Measurements from ENCODE around the gene CNTN1. TPM values are rescaled to one million over a fixed set of nuclear protein-coding genes. Genes with fewer than 3 reads are reported as not detected.

The CNTN1 gene
- total and polyA plus RNA-seq, 2 of the 8 experiments (the other 6 are each of a cell fraction or from before 2014, with no cell fraction given), result 7.2 to 21.8 TPM

DNA sequence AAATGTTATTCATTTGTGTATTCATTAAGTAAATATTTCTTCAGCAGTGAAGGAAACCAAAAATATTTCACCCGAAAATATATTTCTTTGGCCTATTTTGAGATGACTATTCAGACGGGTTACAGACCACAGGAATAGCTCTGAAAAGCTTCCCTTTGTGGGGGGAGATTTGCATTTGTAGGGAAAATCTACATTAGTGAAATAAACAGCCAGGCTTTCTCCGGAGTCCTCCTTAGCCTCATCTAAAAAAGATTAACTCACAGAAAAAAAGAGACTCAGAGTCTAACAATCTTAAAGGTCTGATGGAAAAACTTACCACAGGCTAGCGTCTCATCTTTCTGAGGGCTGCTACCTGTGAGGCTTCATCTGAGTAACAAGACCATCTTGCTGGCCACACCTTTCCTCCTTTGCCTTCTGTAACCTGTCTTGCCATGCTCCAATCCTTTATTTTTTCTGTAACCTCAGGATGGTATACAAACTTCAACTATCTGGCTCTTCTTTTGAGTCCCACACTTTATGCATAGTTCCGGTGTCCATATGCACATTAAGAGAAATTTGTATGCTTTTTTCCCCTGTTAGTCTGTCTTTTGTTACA lies 100.7 kb downstream of the CNTN1 start:
- Histone ChIP-seq H2BK20ac (ENCODE audit: low read length) (no peak overlapping the region), H2BK12ac (ENCODE audit: low read depth, low read length) (no peak overlapping the region), H3K79me1 (ENCODE audit: low read depth, low read length) (no peaks in the 10 kb centered on the region), H3K4me3 (ENCODE audit: extremely low read depth in 1 of 4, insufficient read depth in 2 of 4, low read depth in 3 of 4, low read length in 4 of 4) (peak overlapping the region in 1 of 4 experiments; percentile 18; a peak in 1 of 8 replicates), H3K56ac (replicated peaks; ENCODE audit: insufficient read length, low read depth, low read length) (no peak overlapping the region), H3K9ac (replicated peaks in 1 of 4; ENCODE audit: extremely low read depth in 1 of 4, low read depth in 3 of 4, low read length in 3 of 4) (no peak overlapping the region; a peak in 1 of 7 replicates), H4K5ac (ENCODE audit: insufficient read length, low read depth, low read length) (no peak overlapping the region), H3K4ac (replicated peaks; ENCODE audit: insufficient read length, low read depth, low read length) (no peak overlapping the region), H3K36me3 (ENCODE audit: control insufficient read depth in 2 of 4, insufficient read depth in 4 of 4, low read length in 3 of 4) (no peaks in the 10 kb centered on the region), H3K23ac (ENCODE audit: insufficient read length) (no peak overlapping the region), H2AFZ (ENCODE audit: low read length) (no peak overlapping the region), H4K20me1 (replicated peaks in 1 of 2; ENCODE audit: control insufficient read depth in 1 of 2, insufficient read depth in 2 of 2, low read length in 2 of 2) (no peaks in the 10 kb centered on the region), H2BK5ac (ENCODE audit: low read depth, low read length) (no peak overlapping the region), H3K9me3 (ENCODE audit: insufficient read depth in 2 of 2, low read depth in 1 of 2, low read length in 1 of 2) (no peaks in the 10 kb centered on the region), H3K27ac (ENCODE audit: low read depth, low read length) (no peak overlapping the region), H2AK5ac (ENCODE audit: low read depth, low read length) (no peak overlapping the region), H4K8ac (ENCODE audit: extremely low read depth, insufficient read depth, low read length) (no peak overlapping the region), H2BK120ac (replicated peaks; ENCODE audit: low read depth, low read length) (no peak overlapping the region), H3K79me2 (ENCODE audit: control insufficient read depth in 1 of 2, insufficient read depth in 2 of 2, low read length in 2 of 2) (no peaks in the 10 kb centered on the region), H3K14ac (ENCODE audit: insufficient read length) (no peak overlapping the region), H3K23me2 (ENCODE audit: low read depth, low read length) (0 out of 2 replicates have a peak, but pooled peaks cover 1% of the 10 kb centered on the region), H3K4me1 (replicated peaks in 1 of 4; ENCODE audit: control insufficient read depth in 3 of 4, insufficient read depth in 4 of 4, low read length in 3 of 4) (peaks cover 0 to 10% (median 6%) of the 10 kb centered on the region in 4 experiments; a peak in 4 of 7 replicates), H3K4me2 (ENCODE audit: insufficient read depth in 1 of 2, low read depth in 2 of 2, low read length in 2 of 2) (peak overlapping the region; percentile 35 to 77; a peak in 3 of 4 replicates), H3K27me3 (replicated peaks in 1 of 4; ENCODE audit: control insufficient read depth in 3 of 4, extremely low read depth in 1 of 4, insufficient read depth in 3 of 4, low read length in 3 of 4) (no peaks in the 10 kb centered on the region), H2BK15ac (ENCODE audit: low read length) (no peak overlapping the region), H3K18ac (ENCODE audit: extremely low read depth, low read length) (no peak overlapping the region; the same call in 1 of the 2 replicates), H4K91ac (replicated peaks; ENCODE audit: insufficient read length, low read length) (no peak overlapping the region)
- DNase-seq (ENCODE audit: low read depth in 1 of 2, low spot score in 2 of 2), result no peak
- TF ChIP-seq SP2 (IDR thresholded peaks at IDR 0.05; ENCODE audit: low read length), result no peak
- no peak for TF ChIP-seq POLR2AphosphoS5 (IDR thresholded peaks at IDR 0.05; ENCODE audit: low read depth, low read length)
- no peak for FAIRE-seq
- WGBS, 2 experiments (ENCODE audit: extremely low coverage in 1 of 2, insufficient coverage in 1 of 2, insufficient read length in 1 of 2, insufficient replicate concordance in 2 of 2, low coverage in 1 of 2, low lambda C conversion rate in 2 of 2, missing lambda C conversion rate in 1 of 2), result 18% methylated on average over 5 of the region's 5 CpGs; no CpG with 5 or more reads in 1 of the 2 experiments
- ChIA-PET POLR2A (ENCODE audit: partially characterized antibody) (no interaction called here), CTCF (ENCODE audit: partially characterized antibody) (no interaction called here)

All from H1 (cell line).